ENCODE results near the gene P2RX3. TPM values are rescaled to one million over a fixed set of nuclear protein-coding genes. Genes with fewer than 3 reads are reported as not detected.

Gene P2RX3
- total and polyA plus RNA-seq, 2 of the 8 experiments (the other 6 are each of a cell fraction or from before 2014, with no cell fraction given) = 0.45 to 0.47 TPM

GRCh38 chr11:57370941-57371340, 32.8 kb downstream of the P2RX3 start:
- CTCF ChIA-PET (ENCODE audit: partially characterized antibody) = interaction anchor here (0.6 to 2.2 kb wide), 6 partner anchors 10 to 123 kb away, joined by 3 to 6 read pairs (median 4); partner anchors contain the start of gene PRG3
- POLR2A ChIA-PET (ENCODE audit: partially characterized antibody) = interaction anchor here (1.7 kb wide), 1 partner anchor 9 kb away, joined by 4 read pairs; no protein-coding TSS in a partner anchor
- Histone ChIP-seq H3K36me3 (ENCODE audit: control insufficient read depth in 2 of 4, insufficient read depth in 4 of 4, low read length in 3 of 4) (no peaks in the 10 kb centered on the region), H2BK12ac (ENCODE audit: low read depth, low read length) (no peak overlapping the region), H3K79me1 (ENCODE audit: low read depth, low read length) (no peaks in the 10 kb centered on the region), H2BK15ac (ENCODE audit: low read length) (no peak overlapping the region), H2BK20ac (ENCODE audit: low read length) (no peak overlapping the region), H3K14ac (ENCODE audit: insufficient read length) (no peak overlapping the region), H4K20me1 (replicated peaks in 1 of 2; ENCODE audit: control insufficient read depth in 1 of 2, insufficient read depth in 2 of 2, low read length in 2 of 2) (no peaks in the 10 kb centered on the region), H3K56ac (replicated peaks; ENCODE audit: insufficient read length, low read depth, low read length) (no peak overlapping the region), H3K4me2 (ENCODE audit: insufficient read depth in 1 of 2, low read depth in 2 of 2, low read length in 2 of 2) (no peak overlapping the region), H2AFZ (ENCODE audit: low read length) (no peak overlapping the region), H3K27me3 (replicated peaks in 1 of 4; ENCODE audit: control insufficient read depth in 3 of 4, extremely low read depth in 1 of 4, insufficient read depth in 3 of 4, low read length in 3 of 4) (no peaks in the 10 kb centered on the region; a peak in 2 of 7 replicates), H4K91ac (replicated peaks; ENCODE audit: insufficient read length, low read length) (no peak overlapping the region), H2BK120ac (replicated peaks; ENCODE audit: low read depth, low read length) (no peak overlapping the region), H3K23ac (ENCODE audit: insufficient read length) (no peak overlapping the region), H3K4ac (replicated peaks; ENCODE audit: insufficient read length, low read depth, low read length) (no peak overlapping the region), H3K4me1 (replicated peaks in 1 of 4; ENCODE audit: control insufficient read depth in 3 of 4, insufficient read depth in 4 of 4, low read length in 3 of 4) (peaks cover 0 to 5% (median 1%) of the 10 kb centered on the region in 4 experiments; a peak in 5 of 7 replicates), H3K4me3 (ENCODE audit: extremely low read depth in 1 of 4, insufficient read depth in 2 of 4, low read depth in 3 of 4, low read length in 4 of 4) (no peak overlapping the region), H3K27ac (ENCODE audit: low read depth, low read length) (no peak overlapping the region; the same call in 1 of the 2 replicates), H3K79me2 (ENCODE audit: control insufficient read depth in 1 of 2, insufficient read depth in 2 of 2, low read length in 2 of 2) (no peaks in the 10 kb centered on the region), H3K9me3 (ENCODE audit: insufficient read depth in 2 of 2, low read depth in 1 of 2, low read length in 1 of 2) (no peaks in the 10 kb centered on the region), H2BK5ac (ENCODE audit: low read depth, low read length) (no peak overlapping the region), H3K23me2 (ENCODE audit: low read depth, low read length) (peaks cover 2% of the 10 kb centered on the region; the same call in 1 of the 2 replicates), H4K8ac (ENCODE audit: extremely low read depth, insufficient read depth, low read length) (no peak overlapping the region), H4K5ac (ENCODE audit: insufficient read length, low read depth, low read length) (no peak overlapping the region), H3K9ac (replicated peaks in 1 of 4; ENCODE audit: extremely low read depth in 1 of 4, low read depth in 3 of 4, low read length in 3 of 4) (no peak overlapping the region), H3K18ac (ENCODE audit: extremely low read depth, low read length) (no peak overlapping the region), H2AK5ac (ENCODE audit: low read depth, low read length) (no peak overlapping the region; the same call in 1 of the 2 replicates)
- FAIRE-seq = no peak
- no peak for DNase-seq (ENCODE audit: low read depth in 1 of 2, low spot score in 2 of 2)
- TF ChIP-seq SIX5 (IDR thresholded peaks at IDR 0.05; ENCODE audit: low read depth, low read length) (no peak), POLR2AphosphoS5 (IDR thresholded peaks at IDR 0.05; ENCODE audit: low read depth, low read length) (no peak)

Data from H1 (cell line).